Neural cell (in vitro differentiated cells): ENCODE measurements around the gene B3GALT6. TPM values are rescaled to one million over a fixed set of nuclear protein-coding genes. Genes with fewer than 3 reads are reported as not detected.

Source experiments
- H2AFZ ChIP-seq: fragments of 200-600, 300-800 bp; sonication (generic), shearing (Covaris generic); 2 replicates; pipeline ENCODE4 v1.6.0; 2014; ENCODE audit warnings: low read depth, mild to moderate bottlenecking, antibody characterized with exemption, low read length, moderate library complexity
- H3F3A ChIP-seq: fragments of 200-600 bp; shearing (Covaris generic); 2 replicates; pipeline ENCODE4 v1.6.1; 2016; ENCODE audit warnings: mild to moderate bottlenecking, moderate library complexity, mixed read lengths, antibody characterized with exemption, low read length; ENCODE audit not compliant: insufficient read depth, poor library complexity, severe bottlenecking
- H3K27ac ChIP-seq: fragments of 200-600, 300-800 bp; sonication (generic), shearing (Covaris generic); 2 replicates; pipeline ENCODE4 v1.5.1; 2014; ENCODE audit warnings: mild to moderate bottlenecking, low read length, moderate library complexity
- H3K27me3 ChIP-seq: fragments of 300-800, 200-600 bp; sonication (generic), shearing (Covaris generic); 2 replicates; pipeline ENCODE4 v1.6.0; 2014; ENCODE audit warnings: mild to moderate bottlenecking, low read depth, low read length, moderate library complexity; ENCODE audit not compliant: insufficient read depth
- H3K36me3 ChIP-seq: fragments of 300-800, 200-600 bp; sonication (generic), shearing (Covaris generic); 2 replicates; pipeline ENCODE4 v1.5.1; 2014; ENCODE audit warnings: mild to moderate bottlenecking, antibody characterized with exemption, low read length, moderate library complexity; ENCODE audit not compliant: insufficient read depth
- H3K4me2 ChIP-seq: fragments of 300-800, 200-600 bp; sonication (generic), shearing (Covaris generic); 2 replicates; pipeline ENCODE4 v1.6.0; 2014; ENCODE audit warnings: mild to moderate bottlenecking, low read length
- H3K4me3 ChIP-seq: fragments of 300-800, 200-600 bp; sonication (generic), shearing (Covaris generic); 2 replicates; pipeline ENCODE4 v1.5.1; 2014; ENCODE audit warnings: mild to moderate bottlenecking, low read length, moderate library complexity
- H3K79me2 ChIP-seq: fragments of 200-600 bp; shearing (Covaris generic); replicated peaks from 2 replicates; pipeline ENCODE4 v1.6.0; 2014; ENCODE audit warnings: mild to moderate bottlenecking, low read length, moderate library complexity; ENCODE audit not compliant: insufficient read depth
- H3K9ac ChIP-seq: fragments of 300-800, 200-600 bp; sonication (generic), shearing (Covaris generic); 2 replicates; pipeline ENCODE4 v1.6.1; 2016; ENCODE audit warnings: mild to moderate bottlenecking, low read length, mixed read lengths
- H3K9me2 ChIP-seq: fragments of 200-600 bp; shearing (Covaris generic); 2 replicates; pipeline ENCODE4 v1.6.1; 2016; ENCODE audit warnings: mild to moderate bottlenecking, low read length, mixed read lengths; ENCODE audit not compliant: insufficient read depth
- H3K9me3 ChIP-seq: fragments of 200-600, 300-800 bp; sonication (generic), shearing (Covaris generic); 2 replicates; pipeline ENCODE4 v1.6.1; 2016; ENCODE audit warnings: mild to moderate bottlenecking, mixed run types, low read length, moderate library complexity, mixed read lengths
- H4K20me1 ChIP-seq: fragments of 200-600 bp; shearing (Covaris generic); 2 replicates; pipeline ENCODE4 v1.6.1; 2016; ENCODE audit warnings: mild to moderate bottlenecking, mixed run types; ENCODE audit not compliant: insufficient read depth
- EP300 ChIP-seq: fragments of 450-650 bp; conservative IDR thresholded peaks from 2 replicates; pipeline ENCODE4 v1.6.1; 2014; ENCODE audit warnings: antibody characterized with exemption, mild to moderate bottlenecking, moderate library complexity; ENCODE audit not compliant: poor library complexity, severe bottlenecking
- EZH2 ChIP-seq: fragments of 200-600, 300-800 bp; shearing (Covaris generic), sonication (generic); IDR thresholded peaks from 2 replicates; pipeline ENCODE4 v1.6.1; 2014; ENCODE audit warnings: antibody characterized with exemption, low read length, borderline replicate concordance, mild to moderate bottlenecking; ENCODE audit not compliant: insufficient read depth, poor library complexity, severe bottlenecking
- MXI1 ChIP-seq: fragments of 450-650 bp; conservative IDR thresholded peaks from 2 replicates; pipeline ENCODE4 v1.6.1; 2014; ENCODE audit warnings: antibody characterized with exemption, mild to moderate bottlenecking; ENCODE audit not compliant: poor library complexity, severe bottlenecking
- POLR2AphosphoS5 ChIP-seq: IDR thresholded peaks from 2 replicates; pipeline ENCODE4 v1.6.1; 2012
- RAD21 ChIP-seq: fragments of 450-650 bp; conservative IDR thresholded peaks from 2 replicates; pipeline ENCODE4 v1.6.1; 2014; ENCODE audit warnings: antibody characterized with exemption, mild to moderate bottlenecking, moderate library complexity
- SMC3 ChIP-seq: fragments of 450-650 bp; conservative IDR thresholded peaks from 2 replicates; pipeline ENCODE4 v1.6.1; 2014; ENCODE audit warnings: antibody characterized with exemption, mild to moderate bottlenecking, moderate library complexity; ENCODE audit not compliant: poor library complexity
- TAF1 ChIP-seq: IDR thresholded peaks from 2 replicates; pipeline ENCODE4 v1.6.1; 2012; ENCODE audit warnings: low read depth
- polyA plus RNA-seq: library from polyadenylated mRNA; depleted of rRNA; stranded (reverse); fragments of >200 nt; gene quantifications from 2 replicates; pipeline ENCODE4 v1.2.3, GENCODE V29; 2014
- TF ChIP-seq, protein P1 (sequence below): fragments of 450-650 bp; IDR thresholded peaks from 2 replicates; pipeline ENCODE4 v1.5.1; 2014; ENCODE audit warnings: antibody characterized with exemption, mild to moderate bottlenecking, moderate library complexity; ENCODE audit not compliant: poor library complexity, severe bottlenecking
- TF ChIP-seq, protein P2 (sequence below): IDR thresholded peaks from 2 replicates; pipeline ENCODE4 v1.6.1; 2012; ENCODE audit warnings: borderline replicate concordance

B3GALT6 gene
- polyA plus RNA-seq, 1 donor from 2014 or later: 46.5 TPM

DNA sequence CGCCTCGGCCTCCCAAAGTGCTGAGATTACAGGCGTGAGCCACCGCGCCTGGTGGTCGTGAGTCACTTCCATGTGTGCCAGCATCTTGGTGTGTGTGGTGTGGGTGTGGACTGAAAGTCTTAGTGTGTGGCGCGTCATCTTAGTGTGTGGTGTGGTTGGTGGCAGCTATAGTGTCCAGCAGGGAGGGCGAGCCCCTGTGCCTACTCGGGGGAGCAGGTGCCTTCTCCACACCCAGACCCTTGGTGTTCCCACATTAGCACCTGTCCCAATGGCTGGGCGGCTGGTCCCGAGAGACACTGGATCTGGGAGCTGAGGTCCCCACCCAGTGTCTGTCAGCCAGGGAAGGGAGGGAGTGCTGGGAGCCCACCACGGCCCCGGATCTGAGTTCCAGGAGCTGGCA is 51.0 kb downstream of the B3GALT6 start:
- H3K27ac ChIP-seq: no peak overlapping the region
- no peaks in the 10 kb centered on the region for H3K9me3 ChIP-seq
- H3K36me3 ChIP-seq: no peaks in the 10 kb centered on the region
- H3K4me2 ChIP-seq: no peak overlapping the region
- no peak for TF ChIP-seq MXI1
- TF ChIP-seq, protein P1, sequence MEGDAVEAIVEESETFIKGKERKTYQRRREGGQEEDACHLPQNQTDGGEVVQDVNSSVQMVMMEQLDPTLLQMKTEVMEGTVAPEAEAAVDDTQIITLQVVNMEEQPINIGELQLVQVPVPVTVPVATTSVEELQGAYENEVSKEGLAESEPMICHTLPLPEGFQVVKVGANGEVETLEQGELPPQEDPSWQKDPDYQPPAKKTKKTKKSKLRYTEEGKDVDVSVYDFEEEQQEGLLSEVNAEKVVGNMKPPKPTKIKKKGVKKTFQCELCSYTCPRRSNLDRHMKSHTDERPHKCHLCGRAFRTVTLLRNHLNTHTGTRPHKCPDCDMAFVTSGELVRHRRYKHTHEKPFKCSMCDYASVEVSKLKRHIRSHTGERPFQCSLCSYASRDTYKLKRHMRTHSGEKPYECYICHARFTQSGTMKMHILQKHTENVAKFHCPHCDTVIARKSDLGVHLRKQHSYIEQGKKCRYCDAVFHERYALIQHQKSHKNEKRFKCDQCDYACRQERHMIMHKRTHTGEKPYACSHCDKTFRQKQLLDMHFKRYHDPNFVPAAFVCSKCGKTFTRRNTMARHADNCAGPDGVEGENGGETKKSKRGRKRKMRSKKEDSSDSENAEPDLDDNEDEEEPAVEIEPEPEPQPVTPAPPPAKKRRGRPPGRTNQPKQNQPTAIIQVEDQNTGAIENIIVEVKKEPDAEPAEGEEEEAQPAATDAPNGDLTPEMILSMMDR: no peak
- no peak for TF ChIP-seq POLR2AphosphoS5
- no peak for TF ChIP-seq RAD21
- no peak for TF ChIP-seq EP300
- no peak for TF ChIP-seq EZH2
- no peak for TF ChIP-seq TAF1
- TF ChIP-seq SMC3: no peak
- TF ChIP-seq, protein P2, sequence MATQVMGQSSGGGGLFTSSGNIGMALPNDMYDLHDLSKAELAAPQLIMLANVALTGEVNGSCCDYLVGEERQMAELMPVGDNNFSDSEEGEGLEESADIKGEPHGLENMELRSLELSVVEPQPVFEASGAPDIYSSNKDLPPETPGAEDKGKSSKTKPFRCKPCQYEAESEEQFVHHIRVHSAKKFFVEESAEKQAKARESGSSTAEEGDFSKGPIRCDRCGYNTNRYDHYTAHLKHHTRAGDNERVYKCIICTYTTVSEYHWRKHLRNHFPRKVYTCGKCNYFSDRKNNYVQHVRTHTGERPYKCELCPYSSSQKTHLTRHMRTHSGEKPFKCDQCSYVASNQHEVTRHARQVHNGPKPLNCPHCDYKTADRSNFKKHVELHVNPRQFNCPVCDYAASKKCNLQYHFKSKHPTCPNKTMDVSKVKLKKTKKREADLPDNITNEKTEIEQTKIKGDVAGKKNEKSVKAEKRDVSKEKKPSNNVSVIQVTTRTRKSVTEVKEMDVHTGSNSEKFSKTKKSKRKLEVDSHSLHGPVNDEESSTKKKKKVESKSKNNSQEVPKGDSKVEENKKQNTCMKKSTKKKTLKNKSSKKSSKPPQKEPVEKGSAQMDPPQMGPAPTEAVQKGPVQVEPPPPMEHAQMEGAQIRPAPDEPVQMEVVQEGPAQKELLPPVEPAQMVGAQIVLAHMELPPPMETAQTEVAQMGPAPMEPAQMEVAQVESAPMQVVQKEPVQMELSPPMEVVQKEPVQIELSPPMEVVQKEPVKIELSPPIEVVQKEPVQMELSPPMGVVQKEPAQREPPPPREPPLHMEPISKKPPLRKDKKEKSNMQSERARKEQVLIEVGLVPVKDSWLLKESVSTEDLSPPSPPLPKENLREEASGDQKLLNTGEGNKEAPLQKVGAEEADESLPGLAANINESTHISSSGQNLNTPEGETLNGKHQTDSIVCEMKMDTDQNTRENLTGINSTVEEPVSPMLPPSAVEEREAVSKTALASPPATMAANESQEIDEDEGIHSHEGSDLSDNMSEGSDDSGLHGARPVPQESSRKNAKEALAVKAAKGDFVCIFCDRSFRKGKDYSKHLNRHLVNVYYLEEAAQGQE: no peak
- no peaks in the 10 kb centered on the region for H3F3A ChIP-seq
- no peak overlapping the region for H3K9ac ChIP-seq
- H3K79me2 ChIP-seq: no peaks in the 10 kb centered on the region
- no peak overlapping the region for H3K4me3 ChIP-seq
- no peaks in the 10 kb centered on the region for H3K9me2 ChIP-seq
- no peak overlapping the region for H2AFZ ChIP-seq
- no peaks in the 10 kb centered on the region for H4K20me1 ChIP-seq
- no peaks in the 10 kb centered on the region for H3K27me3 ChIP-seq

DNA sequence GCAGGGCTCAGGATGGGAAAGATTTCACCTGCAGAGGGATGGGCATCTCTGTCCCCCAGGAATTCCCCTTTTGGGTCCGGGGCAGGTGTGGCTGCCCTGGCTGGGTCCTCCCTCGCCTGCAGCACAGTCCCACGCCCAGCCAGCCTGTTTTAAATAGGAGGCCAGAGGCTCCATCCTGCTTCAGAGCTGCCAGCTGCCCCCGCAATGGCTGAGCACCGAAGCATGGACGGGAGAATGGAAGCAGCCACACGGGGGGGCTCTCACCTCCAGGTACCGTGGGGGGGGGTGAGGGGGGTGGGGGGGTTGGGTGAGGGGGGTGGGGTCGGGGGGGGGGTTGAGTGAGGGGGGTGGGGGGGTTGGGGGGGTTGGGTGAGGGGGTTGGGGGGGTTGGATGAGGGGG is 51.8 kb downstream of the B3GALT6 start:
- Histone ChIP-seq H4K20me1 (no peaks in the 10 kb centered on the region), H3K9ac (no peak overlapping the region), H3K4me3 (no peak overlapping the region), H2AFZ (no peak overlapping the region), H3K36me3 (no peaks in the 10 kb centered on the region), H3K79me2 (no peaks in the 10 kb centered on the region), H3F3A (no peaks in the 10 kb centered on the region), H3K27me3 (no peaks in the 10 kb centered on the region), H3K27ac (no peak overlapping the region), H3K9me3 (no peaks in the 10 kb centered on the region), H3K4me2 (no peak overlapping the region), H3K9me2 (no peaks in the 10 kb centered on the region)
- no peak for TF ChIP-seq MXI1
- no peak for TF ChIP-seq TAF1
- TF ChIP-seq, protein P1: no peak
- no peak for TF ChIP-seq EZH2
- no peak for TF ChIP-seq EP300
- TF ChIP-seq, protein P2: no peak
- TF ChIP-seq RAD21: no peak
